MM.1S (cell line): ENCODE measurements around the gene KIAA1217.

ENCODE experiments used
- EZH2 ChIP-seq: fragments of 300-600 bp; sonication (generic); optimal IDR thresholded peaks from 2 replicates; pipeline ENCODE3; 2017; ENCODE audit warnings: low read depth, mild to moderate bottlenecking, antibody characterized with exemption, low read length, mixed read lengths
- TF ChIP-seq, protein P1 (sequence below): fragments of 300-600 bp; sonication (generic); IDR thresholded peaks from 2 replicates; pipeline ENCODE4 v1.5.1; 2016; ENCODE audit warnings: antibody characterized with exemption, low read length, mixed read lengths

DNA sequence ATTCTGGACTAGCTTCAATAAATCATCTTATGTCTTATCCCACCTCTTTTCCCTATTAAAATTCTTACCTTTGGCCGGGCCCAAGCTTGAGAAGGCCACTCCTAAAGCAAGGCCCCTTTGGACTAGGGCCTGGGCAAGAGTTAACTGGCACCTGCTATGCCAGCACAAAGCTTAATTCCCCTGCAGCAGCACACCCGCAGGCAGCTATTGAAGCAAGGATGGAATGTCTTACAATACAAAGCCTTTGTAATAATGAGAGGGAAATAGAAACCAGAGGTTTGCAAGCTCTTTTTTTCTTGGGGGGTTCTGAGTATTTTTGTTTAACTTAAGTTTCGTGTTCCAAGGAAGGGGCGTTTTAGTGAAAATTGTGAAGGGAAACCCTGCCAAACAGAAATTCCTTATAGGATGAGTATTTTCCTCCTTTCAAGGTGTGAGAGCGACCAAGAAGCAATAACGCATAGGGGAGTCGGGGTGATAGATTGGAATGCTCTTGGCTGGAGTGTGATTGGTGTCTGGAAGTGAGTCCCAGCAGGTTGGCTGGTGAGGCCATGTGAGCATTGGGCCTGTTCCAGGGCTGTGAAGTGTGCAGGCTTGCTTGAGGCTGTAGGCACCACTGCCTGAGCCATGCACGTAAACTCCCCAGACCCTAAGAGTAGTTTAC is 148.5 kb downstream of the KIAA1217 start:
- TF ChIP-seq, protein P1, sequence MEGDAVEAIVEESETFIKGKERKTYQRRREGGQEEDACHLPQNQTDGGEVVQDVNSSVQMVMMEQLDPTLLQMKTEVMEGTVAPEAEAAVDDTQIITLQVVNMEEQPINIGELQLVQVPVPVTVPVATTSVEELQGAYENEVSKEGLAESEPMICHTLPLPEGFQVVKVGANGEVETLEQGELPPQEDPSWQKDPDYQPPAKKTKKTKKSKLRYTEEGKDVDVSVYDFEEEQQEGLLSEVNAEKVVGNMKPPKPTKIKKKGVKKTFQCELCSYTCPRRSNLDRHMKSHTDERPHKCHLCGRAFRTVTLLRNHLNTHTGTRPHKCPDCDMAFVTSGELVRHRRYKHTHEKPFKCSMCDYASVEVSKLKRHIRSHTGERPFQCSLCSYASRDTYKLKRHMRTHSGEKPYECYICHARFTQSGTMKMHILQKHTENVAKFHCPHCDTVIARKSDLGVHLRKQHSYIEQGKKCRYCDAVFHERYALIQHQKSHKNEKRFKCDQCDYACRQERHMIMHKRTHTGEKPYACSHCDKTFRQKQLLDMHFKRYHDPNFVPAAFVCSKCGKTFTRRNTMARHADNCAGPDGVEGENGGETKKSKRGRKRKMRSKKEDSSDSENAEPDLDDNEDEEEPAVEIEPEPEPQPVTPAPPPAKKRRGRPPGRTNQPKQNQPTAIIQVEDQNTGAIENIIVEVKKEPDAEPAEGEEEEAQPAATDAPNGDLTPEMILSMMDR = no peak
- TF ChIP-seq EZH2 = no peak
